COR-L47 (cell line): ENCODE results near the gene SHC4.
"Not testable (repeated sequence)": the region's sequence is repeated elsewhere in the genome, so short reads cannot be mapped to it uniquely, and the experiment has no call there.

Source experiments
- DNase-seq: peaks from one replicate; lab custom pipeline; 2025; lab: John Stamatoyannopoulos, UW

Gene SHC4

GRCh38 chr15:48880070-48880634 lies 83.6 kb downstream of the SHC4 start:
- no peak for DNase-seq

- peak; percentile 89 for DNase-seq
Observed at GRCh38 chr15:48877630-48878595, 85.8 kb downstream of the SHC4 start, which contains the start of gene EID1. EID1 (plus strand) TSS chr15:48878134; CDS start chr15:48878177, 43 bp downstream.

GRCh38 chr15:48876057-48876456 lies 87.7 kb downstream of the SHC4 start:
- DNase-seq = no peak

- no peak for DNase-seq
Observed at GRCh38 chr15:48875241-48875960, 88.3 kb downstream of the SHC4 start.

- DNase-seq = no peak
Observed at GRCh38 chr15:48872632-48873031, 91.1 kb downstream of the SHC4 start.

- DNase-seq = no peak
Observed at GRCh38 chr15:48871542-48871941, 92.2 kb downstream of the SHC4 start.

GRCh38 chr15:48869966-48870365 lies 93.8 kb downstream of the SHC4 start:
- no peak for DNase-seq

- no peak for DNase-seq
Observed at GRCh38 chr15:48868536-48868935, 95.2 kb downstream of the SHC4 start.

- no peak for DNase-seq
Observed at GRCh38 chr15:48868023-48868422, 95.7 kb downstream of the SHC4 start.

GRCh38 chr15:48866141-48866563 lies 97.6 kb downstream of the SHC4 start:
- DNase-seq = no peak

- no peak for DNase-seq
Observed at GRCh38 chr15:48865370-48866079, 98.2 kb downstream of the SHC4 start.

GRCh38 chr15:48862705-48863104 lies 101.0 kb downstream of the SHC4 start:
- no peak for DNase-seq

GRCh38 chr15:48861813-48862431 lies 101.8 kb downstream of the SHC4 start:
- peak; percentile 33 for DNase-seq

- no peak for DNase-seq
Observed at GRCh38 chr15:48859426-48859825, 104.3 kb downstream of the SHC4 start.

GRCh38 chr15:48858401-48858800 lies 105.3 kb downstream of the SHC4 start:
- DNase-seq = no peak

GRCh38 chr15:48856942-48857341 lies 106.8 kb downstream of the SHC4 start:
- no peak for DNase-seq

- peak; percentile 24 for DNase-seq
Observed at GRCh38 chr15:48855501-48856440, 107.9 kb downstream of the SHC4 start.

- not testable (repeated sequence) for DNase-seq
Observed at GRCh38 chr15:48854434-48854833, 109.3 kb downstream of the SHC4 start.

GRCh38 chr15:48851956-48852355 lies 111.8 kb downstream of the SHC4 start:
- DNase-seq = no peak

- no peak for DNase-seq
Observed at GRCh38 chr15:48850648-48851047, 113.1 kb downstream of the SHC4 start.
